HT-29 (cell line): ENCODE data around the gene SLC25A42. TPM values are rescaled to one million over a fixed set of nuclear protein-coding genes. Genes with fewer than 3 reads are reported as not detected.
"Not testable (repeated sequence)": the region's sequence is repeated elsewhere in the genome, so short reads cannot be mapped to it uniquely, and the experiment has no call there.

ENCODE experiments used
- DNase-seq: peaks from one replicate; pipeline ENCODE4 v3.0.0-alpha.2; 2015; ENCODE audit warnings: low spot score
- total RNA-seq: library from RNA; depleted of rRNA; stranded (reverse); fragments of >200 nt; shearing (Covaris generic); gene quantifications from 2 replicates; pipeline ENCODE4 v1.2.3, GENCODE V29; 2014

The SLC25A42 gene
- total RNA-seq, 1 experiment from 2014 or later: 2.4 TPM

GRCh38 chr19:19105365-19106055, 41.7 kb downstream of the SLC25A42 start:
- DNase-seq: no peak

GRCh38 chr19:19106056-19106551, 42.3 kb downstream of the SLC25A42 start:
- no peak for DNase-seq

- not testable (repeated sequence) for DNase-seq
These were observed 43.1 kb downstream of the SLC25A42 start for GRCh38 chr19:19106938-19107337.

GRCh38 chr19:19107654-19108053, 43.9 kb downstream of the SLC25A42 start:
- no peak for DNase-seq

- no peak for DNase-seq
These were observed 45.8 kb downstream of the SLC25A42 start for GRCh38 chr19:19109601-19110000.

GRCh38 chr19:19110410-19111135, 46.8 kb downstream of the SLC25A42 start:
- no peak for DNase-seq

GRCh38 chr19:19111136-19111835, 47.5 kb downstream of the SLC25A42 start:
- no peak for DNase-seq

GRCh38 chr19:19111967-19112580, 48.3 kb downstream of the SLC25A42 start:
- DNase-seq: no peak

GRCh38 chr19:19113040-19113626, 49.3 kb downstream of the SLC25A42 start:
- DNase-seq: no peak

GRCh38 chr19:19115954-19116353, 52.2 kb downstream of the SLC25A42 start:
- DNase-seq: no peak

GRCh38 chr19:19119325-19120237, 55.8 kb downstream of the SLC25A42 start:
- no peak for DNase-seq

GRCh38 chr19:19120308-19121231, 56.8 kb downstream of the SLC25A42 start:
- DNase-seq: no peak

GRCh38 chr19:19121371-19121770, 57.6 kb downstream of the SLC25A42 start:
- no peak for DNase-seq

GRCh38 chr19:19122902-19123301, 59.1 kb downstream of the SLC25A42 start:
- no peak for DNase-seq

- no peak for DNase-seq
These were observed 59.6 kb downstream of the SLC25A42 start for GRCh38 chr19:19123386-19123785.

GRCh38 chr19:19126102-19126501, 62.3 kb downstream of the SLC25A42 start:
- DNase-seq: no peak

GRCh38 chr19:19131989-19132388, 68.2 kb downstream of the SLC25A42 start:
- DNase-seq: no peak

- DNase-seq: no peak
These were observed 69.1 kb downstream of the SLC25A42 start for GRCh38 chr19:19132912-19133311.

GRCh38 chr19:19133985-19134384, 70.2 kb downstream of the SLC25A42 start:
- no peak for DNase-seq
